Measurements from ENCODE around the gene GTSE1.

Gene GTSE1

DNA sequence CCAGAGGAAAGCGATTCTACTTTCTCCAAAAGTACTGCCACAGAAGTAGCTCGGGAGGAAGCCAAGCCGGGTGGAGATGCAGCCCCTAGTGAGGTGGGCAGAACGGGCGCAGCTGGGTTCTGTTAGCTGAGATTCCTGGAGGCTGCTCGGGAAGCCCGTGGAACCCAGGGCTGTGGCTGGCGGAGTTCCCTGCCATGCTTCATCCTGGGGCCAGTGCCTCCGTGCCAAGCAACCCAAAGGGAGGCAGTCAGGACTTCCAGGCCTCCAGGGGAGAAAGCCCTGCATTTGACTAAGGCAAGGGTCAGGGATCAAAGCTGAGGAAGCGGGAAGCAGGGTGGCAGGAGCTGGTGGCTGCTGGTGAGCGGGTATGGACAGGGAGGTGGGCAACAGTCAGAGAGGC lies 32.1 kb downstream of the GTSE1 start:
- no peak for DNase-seq (ENCODE audit: low read depth)

DNA sequence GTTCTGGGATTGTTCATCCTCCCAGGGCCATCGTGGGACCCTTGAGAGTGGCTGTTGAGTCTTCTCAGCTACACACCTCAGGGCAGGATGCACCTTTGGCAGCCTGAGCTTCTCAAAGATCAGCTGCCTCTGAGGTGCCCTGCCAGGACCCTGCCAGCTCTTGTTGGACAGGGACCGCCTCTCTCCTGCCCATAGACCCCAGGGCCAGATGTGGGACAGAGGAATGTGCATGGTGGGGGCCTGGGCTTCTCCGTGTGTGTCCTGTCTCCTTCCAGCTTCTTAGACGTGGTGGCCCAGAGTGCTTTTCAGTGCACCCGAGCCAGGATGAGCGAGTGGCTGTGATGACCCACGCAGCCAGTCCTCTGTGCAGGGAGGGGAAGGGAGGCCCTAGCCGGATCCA lies 32.9 kb downstream of the GTSE1 start:
- no peak for DNase-seq (ENCODE audit: low read depth)

DNA sequence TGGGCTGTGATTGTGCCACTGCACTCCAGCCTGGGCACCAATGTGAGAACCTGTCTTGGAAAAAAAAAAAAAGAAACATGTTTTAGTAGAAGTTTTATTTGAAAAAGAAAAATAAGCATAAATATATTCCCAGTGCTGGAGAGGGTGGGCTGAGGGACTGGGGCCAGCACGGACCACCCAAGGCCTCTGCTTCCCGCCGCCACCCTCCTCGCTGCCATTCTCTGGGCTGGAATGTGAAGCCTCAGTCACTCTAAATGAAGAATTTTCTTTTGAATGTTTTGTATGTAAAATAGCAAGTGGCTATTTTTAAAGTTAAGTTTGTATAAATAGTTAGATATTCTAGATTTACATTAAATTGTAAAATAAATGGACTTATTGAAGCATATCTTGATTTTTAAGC lies 33.8 kb downstream of the GTSE1 start:
- no peak for DNase-seq (ENCODE audit: low read depth)

DNA sequence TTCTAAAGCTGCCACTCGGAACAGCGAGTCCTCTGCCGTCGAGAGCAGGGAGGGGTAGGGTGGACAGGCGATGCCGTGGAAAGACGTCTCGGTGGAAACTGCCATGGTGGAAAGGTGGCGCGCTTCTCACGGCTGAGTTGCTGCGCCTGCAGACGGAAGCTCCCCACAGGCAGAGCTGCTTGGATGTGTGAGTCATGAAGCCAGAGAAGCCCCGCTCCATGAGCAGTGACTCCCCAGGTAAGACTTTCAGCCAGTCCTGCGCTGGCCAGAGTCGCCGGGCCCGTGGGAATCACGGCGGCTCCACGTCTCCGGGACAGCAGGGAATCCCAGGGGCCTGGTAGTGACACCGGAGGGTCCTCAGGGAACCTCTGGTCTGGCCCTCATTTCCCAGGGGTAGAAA lies 34.8 kb downstream of the GTSE1 start:
- no peak for DNase-seq (ENCODE audit: low read depth)

DNA sequence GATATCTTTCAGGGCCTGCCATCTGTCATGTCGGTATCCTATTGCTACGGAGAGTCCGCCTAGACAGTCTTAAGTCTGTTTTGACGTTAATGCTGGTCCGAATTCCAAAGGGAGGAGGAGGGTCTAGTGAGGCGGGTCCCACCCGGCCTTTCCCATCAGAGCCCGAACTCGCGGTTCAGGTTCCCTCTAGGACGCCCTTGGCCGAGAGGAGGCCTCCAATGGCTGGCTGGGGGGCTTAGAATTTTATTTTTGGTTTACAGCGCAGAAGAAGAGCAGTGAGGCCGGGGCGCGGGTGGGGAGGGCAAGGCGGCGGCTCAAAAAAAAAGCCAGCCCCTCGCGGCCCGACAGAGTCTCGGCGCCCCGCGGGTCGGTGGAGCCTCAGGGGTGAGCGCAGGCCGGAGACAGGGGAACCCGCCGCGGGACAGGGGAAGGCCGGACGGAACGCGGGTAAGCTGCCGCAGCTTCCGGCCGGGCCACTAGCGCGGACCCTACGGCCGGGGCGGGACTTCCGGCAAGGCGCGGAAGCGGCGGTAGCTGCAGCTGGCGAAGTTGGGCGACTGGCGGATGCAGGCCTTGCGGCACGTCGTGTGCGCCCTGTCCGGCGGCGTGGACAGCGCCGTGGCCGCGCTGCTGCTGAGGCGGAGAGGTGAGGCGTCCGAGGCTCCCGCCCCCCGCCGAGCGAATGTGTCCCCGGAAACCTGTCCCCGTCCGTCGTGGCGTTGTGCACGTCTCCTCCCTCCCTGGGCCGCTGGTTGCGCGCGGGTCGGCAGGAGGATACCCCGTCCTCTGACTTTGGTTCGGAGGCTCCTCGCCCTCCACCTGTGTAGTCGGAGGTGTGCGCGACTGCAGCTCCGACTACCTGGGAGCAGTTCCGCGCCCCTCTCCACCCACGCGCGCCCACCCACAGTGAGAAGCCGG lies 38.8 kb downstream of the GTSE1 start, which contains the start of gene TRMU:
Gene TRMU (plus strand): TSS at position 514 of the 918 bp plus-strand sequence. CDS start 51 bp downstream, at position 565.
- peak; percentile 64 for DNase-seq (ENCODE audit: low read depth)

DNA sequence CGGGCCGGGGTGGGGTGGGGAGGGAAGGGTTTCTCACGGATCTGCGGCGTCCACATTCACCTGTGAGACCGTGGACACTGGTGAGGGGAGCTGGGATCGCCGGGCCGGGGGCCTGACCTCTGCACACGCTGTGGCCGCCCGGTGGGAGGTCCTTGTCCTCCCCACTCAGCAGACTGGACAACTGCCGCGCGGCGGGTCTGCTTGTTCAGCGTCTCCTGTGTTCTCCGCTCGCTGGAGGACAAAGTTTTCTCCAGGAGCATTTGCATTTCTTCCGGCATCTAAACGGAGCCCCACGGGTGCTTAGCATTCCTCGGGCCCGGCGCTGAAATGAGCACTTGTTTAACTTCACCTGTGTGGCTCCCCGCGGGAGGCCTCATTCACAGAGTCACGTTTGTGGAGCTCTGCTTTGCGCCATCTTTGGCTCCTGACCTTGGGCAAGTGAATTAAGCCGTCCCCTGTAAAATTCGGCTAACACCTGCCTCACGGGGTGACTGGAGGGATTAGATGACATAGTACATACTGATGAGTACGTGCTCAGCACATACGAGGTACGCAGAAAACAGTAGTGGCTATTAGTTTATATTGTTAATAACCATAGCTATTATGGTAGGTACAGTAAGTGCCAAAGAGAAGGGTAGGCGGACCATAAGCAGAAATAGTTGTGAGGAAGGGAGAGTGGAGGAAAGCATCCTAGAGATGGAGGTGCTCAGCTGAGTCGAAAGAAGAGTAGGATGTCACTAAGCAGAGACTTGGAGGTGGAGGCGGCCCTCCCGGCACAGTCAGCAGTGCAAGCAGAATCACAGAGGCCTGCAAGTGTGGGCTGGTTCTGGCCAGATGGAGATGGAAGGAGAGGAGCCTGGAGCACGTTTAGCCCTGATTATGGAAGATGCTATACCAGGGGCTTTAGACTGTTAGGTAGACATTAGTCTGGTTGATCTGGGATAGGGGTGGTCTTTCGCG lies 39.7 kb downstream of the GTSE1 start:
- no peak for DNase-seq (ENCODE audit: low read depth)

DNA sequence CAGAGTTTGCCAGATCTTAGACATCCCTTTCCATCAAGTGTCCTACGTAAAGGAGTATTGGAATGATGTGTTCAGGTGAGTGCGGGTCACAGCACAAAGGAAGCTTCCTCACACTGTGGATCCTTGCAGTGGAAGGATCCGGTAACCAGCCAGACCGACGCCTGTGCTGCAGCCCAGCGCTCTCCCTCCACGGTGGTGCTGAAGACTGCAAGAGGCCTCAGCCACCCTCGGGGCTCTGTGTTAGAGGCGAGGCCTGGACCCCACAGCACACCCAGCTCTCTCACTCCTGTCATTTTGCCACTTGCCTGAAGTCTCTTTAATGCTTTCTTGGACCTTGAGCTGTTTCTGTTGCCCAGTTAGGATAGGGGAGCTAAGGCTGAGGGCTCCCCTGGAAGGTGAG lies 41.2 kb downstream of the GTSE1 start:
- no peak for DNase-seq (ENCODE audit: low read depth)

DNA sequence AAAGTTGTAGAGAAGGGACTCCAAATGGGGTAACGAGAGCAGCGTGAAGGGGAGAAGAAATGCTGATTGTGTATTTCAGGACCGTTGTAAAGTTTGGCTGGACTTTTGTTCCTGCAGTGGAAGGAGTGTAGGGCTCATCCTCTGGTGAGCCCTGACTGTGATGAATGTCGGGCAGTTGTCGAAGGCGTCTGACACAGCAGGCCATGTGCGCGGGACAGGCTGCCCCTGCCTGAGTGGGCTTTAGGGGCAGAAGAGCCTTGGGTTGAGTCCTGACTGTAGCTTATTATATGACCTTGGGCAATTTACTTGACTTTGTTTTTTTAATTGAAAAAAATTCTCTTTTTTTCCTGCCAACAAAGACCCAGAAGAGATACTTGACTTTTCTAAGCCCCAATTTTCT lies 42.0 kb downstream of the GTSE1 start:
- no peak for DNase-seq (ENCODE audit: low read depth)

DNA sequence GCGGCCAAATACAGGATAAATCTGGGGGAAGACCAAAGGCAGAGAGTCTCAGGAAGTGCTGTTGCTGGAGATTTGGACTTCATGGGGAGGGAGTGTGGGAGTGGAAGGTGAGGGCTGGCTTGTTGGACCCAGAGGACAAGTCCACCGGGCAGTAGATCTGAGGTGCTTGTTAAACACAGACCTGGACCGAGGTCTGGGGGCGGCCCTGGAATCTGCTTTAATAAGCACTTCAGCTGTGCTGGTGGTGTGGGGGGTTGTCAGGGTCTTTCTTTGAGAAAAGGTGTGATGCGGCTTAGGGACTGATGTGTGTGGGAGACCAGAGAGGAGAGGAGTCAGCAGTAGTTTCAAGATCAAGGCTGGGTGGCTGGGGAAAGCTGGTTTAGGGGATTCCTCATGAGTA lies 43.3 kb downstream of the GTSE1 start:
- no peak for DNase-seq (ENCODE audit: low read depth)

DNA sequence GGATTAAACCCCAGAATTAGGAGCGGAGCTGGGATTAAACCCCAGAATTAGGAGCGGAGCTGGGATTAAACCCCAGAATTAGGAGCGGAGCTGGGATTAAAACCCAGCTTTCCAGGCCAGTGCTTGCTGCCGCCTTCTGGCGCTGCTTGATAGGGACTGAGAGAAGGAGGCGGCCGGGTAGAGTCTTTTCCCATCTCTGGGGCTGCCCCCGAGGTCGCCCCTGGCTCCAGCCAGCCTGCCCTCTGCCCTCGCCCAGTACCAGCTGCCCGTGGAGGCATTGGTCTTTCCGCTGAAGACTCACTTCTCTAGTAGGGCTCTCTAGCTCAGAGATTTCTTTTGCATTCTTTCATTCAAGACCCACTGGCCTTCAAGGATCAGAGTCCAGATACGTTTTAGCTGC lies 44.0 kb downstream of the GTSE1 start:
- DNase-seq (ENCODE audit: low read depth): no peak

DNA sequence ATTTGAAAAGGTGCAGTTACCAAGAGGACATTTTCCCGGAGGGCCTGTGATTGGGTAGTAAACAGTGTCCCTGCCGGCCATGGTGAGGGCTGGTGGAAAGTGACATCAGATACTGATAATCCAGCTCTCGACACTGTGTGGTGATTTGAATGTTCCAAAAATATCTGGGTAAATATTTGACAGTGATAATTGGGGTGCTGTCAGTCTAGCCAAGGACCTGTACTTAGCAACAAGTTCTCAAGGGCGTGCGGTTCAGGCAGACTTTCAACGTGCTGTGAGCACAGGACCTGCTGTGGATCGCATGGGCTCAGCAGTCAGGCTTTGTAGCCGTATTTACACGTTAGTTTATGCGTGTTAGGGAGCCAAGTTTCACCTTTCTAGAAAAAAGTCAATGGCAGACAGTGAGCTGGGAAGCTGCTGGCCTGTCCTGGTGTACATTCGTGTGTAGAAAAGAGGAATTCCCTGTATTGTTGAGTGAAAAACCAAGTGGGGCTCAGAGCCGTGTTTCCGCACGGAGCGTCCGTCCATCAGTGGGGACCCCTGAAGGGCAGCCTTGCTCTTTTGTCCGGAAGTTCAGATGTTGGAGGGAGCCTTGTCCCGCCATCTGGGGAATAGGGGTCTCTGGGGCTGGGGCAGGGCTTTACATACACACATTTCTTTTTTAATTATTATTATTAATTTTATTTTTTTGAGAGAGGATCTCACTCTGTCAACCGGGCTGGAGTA lies 50.2 kb downstream of the GTSE1 start:
- DNase-seq (ENCODE audit: low read depth): no peak

DNA sequence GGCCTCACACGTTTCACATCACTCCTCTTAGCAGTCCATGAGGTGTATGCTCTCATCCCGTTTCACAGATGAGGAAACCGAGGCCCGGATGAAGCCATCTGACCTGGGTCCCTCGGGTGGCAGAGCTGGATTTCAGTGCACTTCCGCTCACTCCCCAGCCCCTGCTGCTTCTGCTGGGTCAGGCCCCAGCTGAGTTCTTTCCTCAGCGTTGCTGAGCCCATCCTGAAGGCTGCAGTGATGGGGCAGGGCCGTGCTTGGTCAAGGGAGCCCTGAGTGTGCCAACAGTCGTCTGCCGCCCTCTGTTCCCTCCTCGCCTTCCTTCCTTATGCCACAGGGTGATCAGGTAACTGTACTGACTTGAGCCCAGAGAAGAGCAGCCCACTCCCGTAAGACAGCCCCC lies 51.0 kb downstream of the GTSE1 start:
- no peak for DNase-seq (ENCODE audit: low read depth)

DNA sequence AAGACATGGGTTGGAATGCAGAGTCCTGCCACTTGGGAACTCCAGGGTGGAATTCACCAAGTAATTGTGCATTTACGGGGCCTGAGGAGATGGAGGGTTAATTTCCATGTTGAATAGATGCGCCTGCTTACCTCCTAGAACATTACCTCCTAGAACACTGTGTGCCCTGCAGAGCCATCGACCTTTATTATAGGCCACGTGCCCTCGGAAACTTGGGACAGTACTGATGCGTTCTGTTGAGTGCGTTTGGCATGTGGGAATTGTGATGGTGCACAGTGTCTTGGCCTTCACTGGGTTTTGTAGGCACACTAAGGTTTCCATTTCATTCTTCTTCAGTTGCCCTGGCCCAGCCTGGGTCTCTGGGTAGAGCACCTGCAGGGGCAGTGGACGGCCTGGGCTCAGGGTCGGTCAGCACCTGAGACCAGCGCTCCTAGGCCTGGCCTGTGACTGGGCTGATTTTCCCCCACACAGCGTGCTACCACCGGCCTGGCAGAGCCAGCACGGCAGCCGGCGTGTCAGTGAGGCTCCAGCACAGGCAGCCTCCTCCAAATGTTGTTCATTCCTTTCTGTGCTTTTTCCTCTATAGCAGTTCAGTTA lies 51.5 kb downstream of the GTSE1 start:
- DNase-seq (ENCODE audit: low read depth): no peak

DNA sequence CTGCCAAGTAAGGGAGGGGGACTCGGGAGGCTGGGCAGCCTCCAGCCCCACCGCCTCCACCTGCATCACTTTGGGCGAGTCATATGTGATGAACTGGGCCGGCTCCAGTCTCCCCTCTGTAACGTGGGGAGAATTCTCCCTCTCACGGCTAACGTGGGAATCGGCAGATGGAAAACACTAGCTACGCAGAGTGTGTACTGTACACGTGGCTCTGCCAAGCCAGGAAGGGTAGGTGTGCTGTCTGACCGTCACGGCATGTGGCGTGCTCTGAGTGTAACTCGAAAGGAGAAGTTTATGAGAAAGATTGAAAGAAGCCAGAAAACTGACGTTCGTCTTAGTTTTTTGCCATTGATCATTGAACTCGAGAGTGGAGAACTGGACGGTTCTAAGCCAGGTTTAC lies 52.6 kb downstream of the GTSE1 start:
- no peak for DNase-seq (ENCODE audit: low read depth)

DNA sequence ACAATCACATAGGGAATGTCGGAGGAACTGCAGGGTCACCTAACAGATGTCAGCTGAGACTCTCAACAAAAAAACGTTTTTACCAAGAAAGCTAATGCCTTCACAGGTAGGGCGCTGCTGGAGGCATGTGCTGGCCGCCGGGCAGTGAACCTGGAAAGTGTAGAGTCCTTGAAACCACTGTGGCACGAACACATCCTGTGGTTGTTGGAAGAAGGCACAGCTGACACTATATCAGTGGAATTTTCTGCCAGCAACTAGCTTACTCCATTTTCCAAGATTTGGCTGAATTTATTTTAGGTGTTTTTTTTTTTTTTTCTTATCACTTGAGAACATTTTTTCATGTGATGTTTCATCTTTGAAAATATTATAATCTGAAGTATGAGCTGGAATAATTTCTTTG lies 53.0 kb downstream of the GTSE1 start:
- no peak for DNase-seq (ENCODE audit: low read depth)

DNA sequence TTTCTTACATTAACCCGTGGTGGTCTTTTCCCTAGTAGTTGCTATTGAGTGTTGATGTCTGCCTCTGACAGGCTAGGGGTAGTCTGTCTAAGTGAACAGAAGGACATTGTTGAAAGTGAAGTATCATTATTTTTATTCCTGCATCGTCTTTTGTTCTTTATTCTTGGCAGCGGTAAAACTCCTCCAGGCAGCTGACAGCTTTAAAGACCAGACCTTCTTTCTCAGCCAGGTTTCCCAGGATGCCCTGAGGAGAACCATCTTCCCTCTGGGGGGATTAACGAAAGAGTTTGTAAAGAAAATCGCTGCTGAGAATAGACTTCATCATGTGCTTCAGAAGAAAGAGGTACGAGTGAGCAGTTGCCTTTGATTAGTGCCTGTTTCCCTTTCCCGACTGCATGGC lies 53.5 kb downstream of the GTSE1 start:
- no peak for DNase-seq (ENCODE audit: low read depth)

DNA sequence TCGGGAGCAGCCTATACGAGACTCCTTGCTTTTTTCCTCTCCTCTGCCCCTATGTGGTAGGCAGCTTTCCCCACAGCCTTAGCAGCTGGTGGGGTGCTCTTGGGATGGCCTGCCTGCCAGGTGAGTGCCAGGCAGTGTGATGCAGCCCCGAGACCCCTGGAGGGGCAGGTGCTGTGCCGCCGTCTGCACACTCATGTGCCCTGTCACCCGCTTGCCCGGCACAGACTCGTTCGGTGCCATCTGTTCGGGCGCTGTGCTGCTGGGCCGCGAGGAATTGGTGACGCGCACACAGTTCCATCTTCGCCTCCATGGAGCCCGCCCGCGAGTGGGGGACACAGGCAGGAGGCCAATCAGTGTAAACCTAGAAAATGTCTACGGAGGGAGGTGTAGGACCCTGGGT lies 54.0 kb downstream of the GTSE1 start:
- no peak for DNase-seq (ENCODE audit: low read depth)

DNA sequence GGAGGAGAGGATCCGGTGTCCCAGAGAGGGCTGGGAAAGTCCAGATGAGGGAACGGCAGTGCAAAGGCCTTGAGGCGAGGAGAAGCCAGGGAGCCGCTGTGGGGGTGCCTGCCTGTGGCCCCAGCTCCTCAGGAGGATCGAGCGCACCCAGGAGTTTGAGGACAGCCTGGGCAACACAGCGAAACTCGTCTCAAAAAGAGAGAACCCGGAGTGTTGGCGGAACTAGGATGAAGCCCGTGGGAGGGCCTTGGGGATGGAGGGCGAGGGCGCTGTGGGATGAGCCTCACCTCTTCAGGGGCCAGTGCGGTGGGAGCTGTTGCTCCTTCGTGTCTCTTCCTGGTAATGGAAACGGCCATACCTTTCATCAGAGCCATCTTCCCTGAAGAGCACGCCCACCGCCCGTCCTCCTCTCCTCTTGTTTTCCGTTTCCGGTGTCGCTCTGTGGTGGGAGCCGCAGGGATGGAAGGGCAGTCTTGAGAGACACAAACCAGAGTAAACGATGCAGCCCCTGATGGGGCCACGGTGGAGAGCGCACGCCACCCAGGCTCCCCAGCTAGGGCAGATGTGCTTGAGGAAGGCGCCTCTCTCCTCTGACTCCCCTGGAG lies 54.6 kb downstream of the GTSE1 start:
- DNase-seq (ENCODE audit: low read depth): no peak

DNA sequence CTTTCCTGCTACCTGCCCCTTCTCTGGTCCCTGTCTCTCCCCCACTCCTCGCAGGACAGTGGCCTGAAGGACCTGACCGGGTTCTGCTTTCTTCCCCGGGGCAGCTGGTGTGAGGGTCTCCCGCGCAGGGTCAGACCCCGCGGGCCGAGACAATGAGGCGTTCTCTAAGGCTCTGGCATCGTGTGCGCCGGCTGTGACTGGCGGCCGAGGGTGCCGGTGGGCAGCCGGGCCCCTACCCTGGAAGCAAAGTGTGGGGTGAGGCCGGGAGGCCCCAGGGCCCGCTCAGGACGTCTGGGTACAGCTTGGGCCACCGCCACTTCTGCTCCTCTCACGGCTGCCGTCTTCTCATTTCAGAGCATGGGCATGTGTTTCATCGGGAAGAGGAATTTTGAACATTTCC lies 55.1 kb downstream of the GTSE1 start:
- DNase-seq (ENCODE audit: low read depth): no peak

DNA sequence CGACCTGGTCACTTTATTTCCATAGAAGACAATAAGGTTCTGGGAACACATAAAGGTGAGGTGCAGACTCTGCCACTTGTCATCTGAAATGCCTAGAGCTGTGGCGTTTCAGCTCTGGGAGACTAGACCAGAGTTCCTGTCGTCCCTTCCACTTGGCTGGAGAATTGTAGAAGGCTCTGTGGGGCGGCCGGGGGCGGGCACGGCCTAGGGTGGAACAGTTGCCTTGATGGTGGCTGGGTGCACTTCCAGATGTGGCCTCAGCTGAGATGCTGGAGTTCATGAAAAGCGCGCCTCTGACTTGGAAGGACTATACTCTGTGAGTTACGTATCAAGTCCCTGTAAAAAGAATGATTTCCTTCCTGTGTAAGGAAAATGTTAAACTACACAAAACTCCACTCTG lies 55.6 kb downstream of the GTSE1 start:
- no peak for DNase-seq (ENCODE audit: low read depth)

DNA sequence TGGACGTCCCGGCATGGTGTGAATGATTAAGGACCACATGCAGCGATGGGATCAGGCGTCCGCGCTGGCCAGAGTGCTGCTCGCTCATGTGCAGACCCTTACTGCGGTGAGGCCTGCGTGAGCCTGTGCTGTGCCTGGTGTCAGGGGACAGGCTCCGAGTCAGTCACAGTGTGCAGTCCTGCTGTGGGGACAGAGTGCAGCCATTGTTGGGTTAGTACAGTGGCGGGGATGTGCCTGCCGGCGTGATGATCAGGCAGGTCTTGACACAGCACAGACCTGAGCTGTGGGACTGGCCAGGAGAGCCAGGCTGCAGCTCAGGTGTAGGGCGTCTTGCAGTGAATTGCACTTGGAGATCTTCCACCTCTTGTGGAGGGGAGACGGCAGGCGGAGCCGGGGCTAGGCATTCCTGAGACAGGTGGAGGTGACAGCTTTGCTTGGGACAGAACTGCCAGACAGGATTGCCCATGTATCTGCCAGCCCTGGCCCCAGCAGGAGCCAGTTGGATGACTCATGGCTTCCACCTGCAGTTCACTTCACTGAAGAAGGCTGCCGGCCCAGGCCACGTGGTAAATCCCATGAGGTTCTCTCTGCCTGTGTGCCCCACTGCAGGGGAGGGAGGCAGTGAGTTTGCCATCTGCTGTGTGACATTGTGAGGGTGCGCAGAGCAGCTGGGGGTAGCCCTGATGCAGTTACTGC lies 56.2 kb downstream of the GTSE1 start:
- no peak for DNase-seq (ENCODE audit: low read depth)

Data from activated T-helper 1 cell treated with Interleukin-2 at 50 U/mL for 16 hours (primary cell).